ENCODE measurements around the gene DNAJA2.
"Not testable (repeated sequence)": the region's sequence is repeated elsewhere in the genome, so short reads cannot be mapped to it uniquely, and the experiment has no call there.

DNAJA2 gene

GRCh38 chr16:46947900-46948547 is 25.4 kb downstream of the DNAJA2 start:
- DNase-seq (ENCODE audit: insufficient read length, low spot score) (no peak), FAIRE-seq (no peak)
- peak; percentile 67 for TF ChIP-seq CTCF (IDR thresholded peaks at IDR 0.05; ENCODE audit: insufficient read depth, missing control alignments)

GRCh38 chr16:46944713-46945112 is 28.8 kb downstream of the DNAJA2 start:
- not testable (repeated sequence) for FAIRE-seq

GRCh38 chr16:46937536-46937935 is 35.9 kb downstream of the DNAJA2 start:
- FAIRE-seq (no peak), DNase-seq (ENCODE audit: insufficient read length, low spot score) (no peak)
- TF ChIP-seq CTCF (IDR thresholded peaks at IDR 0.05; ENCODE audit: insufficient read depth, missing control alignments): no peak

More at GRCh38 chr16:46944713-46945112, 28.8 kb downstream of the DNAJA2 start:
- DNase-seq (ENCODE audit: insufficient read length, low spot score): not testable (repeated sequence)

- no peak for TF ChIP-seq CTCF (IDR thresholded peaks at IDR 0.05; ENCODE audit: insufficient read depth, missing control alignments)
- DNase-seq (ENCODE audit: insufficient read length, low spot score): no peak
- FAIRE-seq: no peak
Measured at GRCh38 chr16:46932802-46933201, 40.7 kb downstream of the DNAJA2 start.

- no peak for FAIRE-seq
- TF ChIP-seq CTCF (IDR thresholded peaks at IDR 0.05; ENCODE audit: insufficient read depth, missing control alignments): no peak
Measured at GRCh38 chr16:46930861-46931260, 42.6 kb downstream of the DNAJA2 start.

GRCh38 chr16:46929378-46930332 is 43.8 kb downstream of the DNAJA2 start:
- peak; percentile 53 for DNase-seq (ENCODE audit: insufficient read length, low spot score)
- peak; percentile 71 for TF ChIP-seq CTCF (IDR thresholded peaks at IDR 0.05; ENCODE audit: insufficient read depth, missing control alignments)
- no peak for FAIRE-seq

More at GRCh38 chr16:46930861-46931260, 42.6 kb downstream of the DNAJA2 start:
- no peak for DNase-seq (ENCODE audit: insufficient read length, low spot score)

- DNase-seq (ENCODE audit: insufficient read length, low spot score) (no peak), FAIRE-seq (no peak)
- TF ChIP-seq CTCF (IDR thresholded peaks at IDR 0.05; ENCODE audit: insufficient read depth, missing control alignments): no peak
Measured at GRCh38 chr16:46928811-46929210, 44.7 kb downstream of the DNAJA2 start.
